Retinal pigment epithelial cell (primary cell): ENCODE measurements around the gene SMOC1.

Experiments
- DNase-seq: peaks from one replicate; pipeline ENCODE4 v3.0.0-alpha.2; 2010; ENCODE audit warnings: low read depth
- H3K4me3 ChIP-seq: 2 replicates; pipeline ENCODE4 v1.5.1; 2011; ENCODE audit warnings: mild to moderate bottlenecking, low read length, control low read depth, moderate library complexity
- CTCF ChIP-seq: conservative IDR thresholded peaks from 2 replicates; pipeline ENCODE4 v1.5.1; 2011; ENCODE audit warnings: low read depth, low read length, control low read depth, inconsistent platforms

The SMOC1 gene

GRCh38 chr14:69886453-69887242, 7.4 kb downstream of the SMOC1 start:
- DNase-seq, result no peak
- TF ChIP-seq CTCF, result no peak
- no peak overlapping the region for H3K4me3 ChIP-seq

GRCh38 chr14:69887740-69888657, 8.8 kb downstream of the SMOC1 start:
- no peak for TF ChIP-seq CTCF
- no peak for DNase-seq
- H3K4me3 ChIP-seq, result no peak overlapping the region

GRCh38 chr14:69891422-69891821, 12.2 kb downstream of the SMOC1 start:
- no peak for TF ChIP-seq CTCF
- no peak overlapping the region for H3K4me3 ChIP-seq
- DNase-seq, result no peak

GRCh38 chr14:69895109-69895508, 15.9 kb downstream of the SMOC1 start:
- DNase-seq, result no peak
- no peak overlapping the region for H3K4me3 ChIP-seq
- no peak for TF ChIP-seq CTCF

GRCh38 chr14:69896080-69896479, 16.9 kb downstream of the SMOC1 start:
- DNase-seq, result no peak
- no peak overlapping the region for H3K4me3 ChIP-seq
- no peak for TF ChIP-seq CTCF

GRCh38 chr14:69896972-69897371, 17.8 kb downstream of the SMOC1 start:
- no peak for TF ChIP-seq CTCF
- DNase-seq, result no peak
- no peak overlapping the region for H3K4me3 ChIP-seq
